HUDEP-2 (cell line): ENCODE measurements around the gene TOR2A.
"Not testable (repeated sequence)": the region's sequence is repeated elsewhere in the genome, so short reads cannot be mapped to it uniquely, and the experiment has no call there.

ENCODE experiments used
- DNase-seq, 76 experiments: peaks; one replicate each; lab custom pipeline; 2025; ENCODE audit not compliant: unreplicated experiment in 76 of 76; lab: John Stamatoyannopoulos, UW

Gene TOR2A

GRCh38 chr9:127769101-127769500 is 34.0 kb upstream of the TOR2A start:
- no peak for DNase-seq

DNA sequence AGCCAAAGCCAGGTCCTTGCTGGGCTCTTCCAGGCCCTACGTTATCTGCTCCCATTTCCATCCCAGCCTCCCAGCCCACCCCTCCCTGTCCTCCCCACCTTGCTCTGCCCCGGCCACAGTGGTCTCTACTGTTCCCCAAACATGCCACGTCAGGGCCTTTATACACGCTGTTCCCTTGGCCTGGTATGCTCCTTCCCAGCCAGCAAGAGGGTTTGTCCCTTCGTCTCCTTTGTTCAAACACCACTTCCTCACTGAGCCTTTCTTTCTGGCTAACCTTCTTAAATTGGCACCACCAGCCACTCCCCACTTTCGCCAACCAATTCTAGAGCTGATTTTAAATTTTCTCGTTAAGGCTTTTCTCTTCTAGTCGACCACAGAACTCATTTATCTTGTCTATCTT is 33.6 kb upstream of the TOR2A start:
- no peak for DNase-seq

DNA sequence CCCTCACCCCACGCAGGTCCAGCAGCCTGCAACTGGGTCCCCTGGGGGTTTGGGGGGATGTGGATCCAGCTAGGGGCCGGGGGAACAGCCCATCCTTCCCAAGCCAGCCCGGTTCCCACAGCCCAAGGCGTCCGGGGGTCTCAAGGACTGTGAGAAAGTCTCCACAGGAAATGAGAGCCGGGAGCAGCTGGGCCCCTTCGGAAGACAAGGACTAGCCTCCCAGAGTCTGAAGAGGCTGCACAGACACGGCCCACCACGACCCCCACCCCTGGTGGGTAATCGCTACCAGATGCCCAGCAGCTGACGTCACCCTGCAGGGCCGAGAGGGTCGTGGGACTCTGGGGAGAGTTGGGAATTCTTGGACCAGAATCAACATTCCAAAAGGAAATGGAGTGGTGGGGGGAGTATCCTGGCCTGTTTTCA is 32.8 kb upstream of the TOR2A start:
- DNase-seq: no peak

DNA sequence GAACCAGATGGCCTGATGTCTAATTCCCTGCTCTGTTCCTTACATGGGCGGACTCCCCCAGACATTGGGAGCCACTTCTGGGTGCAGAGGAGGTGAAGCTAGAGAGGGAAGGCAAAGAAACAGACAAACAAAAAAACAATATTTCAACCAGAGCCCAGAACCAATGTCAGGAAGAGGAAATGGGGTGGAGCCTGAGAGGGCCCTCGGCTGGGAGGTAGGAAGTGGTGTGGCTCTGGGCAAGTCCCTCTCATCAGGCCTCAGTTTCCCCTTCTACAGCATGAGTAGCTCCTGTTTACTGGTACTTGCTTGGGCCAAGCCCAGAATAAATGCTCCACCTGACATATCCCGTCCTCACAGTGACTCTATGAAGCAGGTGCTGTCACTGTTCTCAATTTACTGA is 32.3 kb upstream of the TOR2A start:
- DNase-seq: no peak

GRCh38 chr9:127765418-127765817 is 30.3 kb upstream of the TOR2A start:
- DNase-seq: no peak

GRCh38 chr9:127763918-127764384 is 28.9 kb upstream of the TOR2A start:
- peak in 35 of 76 experiments; percentile 2 to 53 (median 21) for DNase-seq

DNA sequence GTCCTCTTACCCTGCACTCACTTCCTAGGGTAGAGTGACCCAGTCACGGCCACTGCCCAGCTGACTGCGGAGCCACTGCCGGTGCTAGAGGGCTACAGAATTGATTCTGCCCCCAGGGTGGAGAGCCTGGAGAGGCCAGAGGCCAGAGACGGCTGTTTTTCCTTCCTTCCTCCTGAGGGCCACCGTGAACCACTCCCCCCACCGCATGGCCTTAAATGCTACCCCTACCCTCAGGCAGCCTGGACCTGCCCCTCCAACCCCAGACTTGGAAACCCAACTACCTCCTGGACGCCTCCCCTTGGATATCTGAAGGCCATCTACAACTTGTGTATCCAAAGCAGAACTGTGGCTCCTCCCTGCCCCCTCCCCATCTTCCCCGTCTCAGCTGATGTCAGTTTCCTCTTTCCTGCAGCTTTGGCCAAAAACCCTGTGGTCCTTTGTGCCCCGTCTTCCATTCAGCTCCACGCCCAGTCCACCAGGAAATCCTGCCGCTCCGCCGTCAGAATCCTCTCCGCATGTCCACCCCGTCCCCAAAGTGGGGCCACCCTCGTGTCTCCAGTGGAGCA is 27.1 kb upstream of the TOR2A start:
- DNase-seq: no peak

- DNase-seq: no peak
These were observed 26.4 kb upstream of the TOR2A start for GRCh38 chr9:127761491-127761956.

GRCh38 chr9:127761061-127761460 is 26.0 kb upstream of the TOR2A start:
- no peak for DNase-seq

DNA sequence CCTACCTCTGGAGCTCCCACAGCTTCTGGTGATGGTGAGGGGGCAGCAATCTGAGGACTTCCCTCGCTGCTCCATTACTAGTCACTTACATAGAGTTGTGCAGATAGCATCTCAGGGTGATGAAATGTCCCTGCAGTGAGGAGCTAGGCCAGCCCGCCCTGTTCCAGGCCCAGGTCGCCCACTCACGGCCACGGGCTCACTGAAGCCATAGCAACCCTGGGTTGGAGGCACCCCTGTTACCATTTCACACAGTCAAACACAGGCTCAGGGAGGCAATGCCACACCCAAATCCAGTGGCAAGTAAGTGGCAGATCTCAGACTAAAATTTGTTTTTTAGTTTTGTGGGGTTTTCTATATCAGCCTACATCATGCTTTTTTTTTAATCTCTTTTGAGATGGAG is 23.7 kb upstream of the TOR2A start:
- DNase-seq: peak in 1 of 76 experiments; percentile 11

GRCh38 chr9:127756776-127757175 is 21.7 kb upstream of the TOR2A start:
- DNase-seq: not testable (repeated sequence)

- DNase-seq: no peak
These were observed 21.1 kb upstream of the TOR2A start for GRCh38 chr9:127756233-127756632.

DNA sequence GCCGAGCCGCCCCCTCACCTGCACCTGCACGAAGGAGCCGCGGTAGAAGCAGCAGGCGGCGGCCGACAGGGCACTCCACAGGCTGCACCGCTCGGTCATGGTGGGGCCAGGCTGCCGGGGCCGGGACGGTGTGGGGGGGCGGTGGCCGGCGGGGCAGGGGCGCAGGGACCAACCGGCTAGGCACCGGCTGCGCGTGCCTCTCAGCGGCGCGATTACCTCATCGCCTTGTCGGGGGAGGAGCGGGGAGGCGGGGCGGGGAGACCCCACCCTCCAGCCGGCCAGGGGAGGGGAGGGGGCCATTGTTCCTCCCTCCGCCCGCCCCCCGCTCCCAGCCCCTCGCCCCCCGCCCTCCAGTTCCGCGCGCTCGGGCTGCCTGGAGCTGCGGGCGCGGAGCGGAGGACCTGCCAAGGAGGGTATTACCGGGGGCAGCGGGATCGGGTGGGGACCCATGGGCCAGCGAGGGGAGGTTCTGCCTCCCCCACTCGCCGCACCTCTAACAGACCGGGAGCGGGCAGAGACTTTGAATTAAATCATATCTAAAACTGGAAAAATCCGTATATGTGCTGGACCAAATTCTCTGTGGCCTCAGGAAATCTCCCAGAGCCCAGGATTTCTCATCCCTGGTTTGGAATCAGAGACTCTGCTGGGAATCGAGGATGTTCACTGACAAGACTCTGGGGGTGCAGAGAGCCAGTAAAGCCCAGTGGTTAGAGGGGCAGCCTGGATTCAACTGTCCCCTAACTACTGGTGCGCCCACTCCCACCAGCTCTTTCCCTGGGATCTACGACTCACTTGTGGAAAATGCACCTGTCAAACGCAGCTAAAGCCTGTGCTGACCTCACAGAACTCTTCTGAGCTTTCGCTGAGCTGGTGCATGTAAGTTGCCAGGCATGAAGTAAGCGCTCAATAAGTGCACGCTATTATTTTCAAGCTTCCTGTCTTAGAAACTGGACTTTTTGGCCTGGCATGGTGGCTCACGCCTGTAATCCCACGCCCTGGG is 20.3 kb upstream of the TOR2A start:
- DNase-seq: no peak

- no peak for DNase-seq
These were observed 19.3 kb upstream of the TOR2A start for GRCh38 chr9:127754099-127755060.

DNA sequence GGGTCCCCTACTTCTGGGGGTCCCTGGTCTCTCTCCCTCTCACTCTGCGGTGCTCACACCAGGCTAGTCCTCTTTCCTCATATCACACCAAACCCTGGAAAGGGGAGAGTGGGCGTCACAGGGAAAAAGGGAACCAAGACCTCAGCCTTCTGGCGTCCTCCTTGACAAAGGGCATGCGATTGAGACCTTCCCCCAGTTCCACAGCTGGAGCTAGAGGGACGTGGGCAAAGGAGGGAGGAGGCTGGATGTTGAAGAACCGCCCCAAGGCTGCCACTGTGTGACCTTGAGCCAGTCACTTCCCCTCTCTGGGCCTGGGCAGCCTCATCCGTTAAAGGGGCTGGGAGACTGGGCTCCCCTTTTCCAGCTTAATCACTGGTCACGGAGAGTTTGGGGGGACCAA is 18.5 kb upstream of the TOR2A start:
- no peak for DNase-seq

DNA sequence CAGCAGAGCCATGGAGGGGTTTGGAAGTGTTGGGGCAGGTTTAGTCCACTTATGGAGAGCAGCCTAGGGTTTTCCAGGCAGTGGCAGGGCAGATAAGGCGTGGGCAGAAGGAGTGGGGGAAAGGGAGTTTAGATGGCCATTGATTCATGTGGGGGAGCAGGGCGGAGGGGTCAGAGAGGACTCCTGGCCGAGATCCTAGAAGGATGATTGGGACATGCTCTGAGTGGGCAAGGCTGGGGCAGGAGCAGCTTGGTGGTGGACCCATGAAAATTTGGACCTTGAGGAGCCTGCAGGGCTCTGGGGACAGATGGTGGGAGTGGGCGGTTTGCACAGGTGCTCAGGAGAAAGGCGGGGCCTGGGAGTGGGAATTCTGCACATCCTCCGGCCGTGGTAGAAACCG is 18.1 kb upstream of the TOR2A start:
- DNase-seq: no peak

GRCh38 chr9:127751269-127752054 is 16.4 kb upstream of the TOR2A start:
- peak in 5 of 76 experiments; percentile 10 to 28 (median 18) for DNase-seq

GRCh38 chr9:127749090-127749787 is 14.1 kb upstream of the TOR2A start:
- no peak for DNase-seq

- DNase-seq: no peak
These were observed 12.0 kb upstream of the TOR2A start for GRCh38 chr9:127746959-127747569.
